CMK (cell line): ENCODE results near the gene HTT.
A peak's percentile ranks its signal among the peaks of the same experiment; 100 is the strongest.

Source experiments
- DNase-seq: peaks from one replicate; pipeline ENCODE4 v3.0.0-alpha.2; 2010; ENCODE audit warnings: low read depth

The HTT gene

GRCh38 chr4:3200423-3201090 is 126.1 kb downstream of the HTT start:
- no peak for DNase-seq

- peak; percentile 18 for DNase-seq
These were observed 127.5 kb downstream of the HTT start for GRCh38 chr4:3201718-3202702.

- DNase-seq = no peak
These were observed 128.6 kb downstream of the HTT start for GRCh38 chr4:3202836-3203820.

GRCh38 chr4:3203971-3204431 is 129.5 kb downstream of the HTT start:
- no peak for DNase-seq

GRCh38 chr4:3205995-3206394 is 131.5 kb downstream of the HTT start:
- no peak for DNase-seq

- DNase-seq = no peak
These were observed 132.1 kb downstream of the HTT start for GRCh38 chr4:3206439-3207100.

GRCh38 chr4:3207531-3208037 is 133.1 kb downstream of the HTT start:
- no peak for DNase-seq

GRCh38 chr4:3208826-3209225 is 134.3 kb downstream of the HTT start:
- DNase-seq = no peak

GRCh38 chr4:3209551-3210325 is 135.3 kb downstream of the HTT start:
- no peak for DNase-seq

GRCh38 chr4:3210467-3210866 is 136.0 kb downstream of the HTT start:
- DNase-seq = no peak

GRCh38 chr4:3211866-3212265 is 137.4 kb downstream of the HTT start:
- DNase-seq = no peak

GRCh38 chr4:3212391-3213105 is 138.1 kb downstream of the HTT start:
- no peak for DNase-seq

- DNase-seq = no peak
These were observed 138.6 kb downstream of the HTT start for GRCh38 chr4:3213106-3213425.

- DNase-seq = no peak
These were observed 139.3 kb downstream of the HTT start for GRCh38 chr4:3213661-3214250.

- no peak for DNase-seq
These were observed 140.8 kb downstream of the HTT start for GRCh38 chr4:3215256-3215655.

GRCh38 chr4:3215733-3216132 is 141.3 kb downstream of the HTT start:
- no peak for DNase-seq

GRCh38 chr4:3217266-3217665 is 142.8 kb downstream of the HTT start:
- DNase-seq = no peak

- DNase-seq = no peak
These were observed 143.3 kb downstream of the HTT start for GRCh38 chr4:3217771-3218170.
